Measurements from ENCODE around the gene FADS1.

DNA sequence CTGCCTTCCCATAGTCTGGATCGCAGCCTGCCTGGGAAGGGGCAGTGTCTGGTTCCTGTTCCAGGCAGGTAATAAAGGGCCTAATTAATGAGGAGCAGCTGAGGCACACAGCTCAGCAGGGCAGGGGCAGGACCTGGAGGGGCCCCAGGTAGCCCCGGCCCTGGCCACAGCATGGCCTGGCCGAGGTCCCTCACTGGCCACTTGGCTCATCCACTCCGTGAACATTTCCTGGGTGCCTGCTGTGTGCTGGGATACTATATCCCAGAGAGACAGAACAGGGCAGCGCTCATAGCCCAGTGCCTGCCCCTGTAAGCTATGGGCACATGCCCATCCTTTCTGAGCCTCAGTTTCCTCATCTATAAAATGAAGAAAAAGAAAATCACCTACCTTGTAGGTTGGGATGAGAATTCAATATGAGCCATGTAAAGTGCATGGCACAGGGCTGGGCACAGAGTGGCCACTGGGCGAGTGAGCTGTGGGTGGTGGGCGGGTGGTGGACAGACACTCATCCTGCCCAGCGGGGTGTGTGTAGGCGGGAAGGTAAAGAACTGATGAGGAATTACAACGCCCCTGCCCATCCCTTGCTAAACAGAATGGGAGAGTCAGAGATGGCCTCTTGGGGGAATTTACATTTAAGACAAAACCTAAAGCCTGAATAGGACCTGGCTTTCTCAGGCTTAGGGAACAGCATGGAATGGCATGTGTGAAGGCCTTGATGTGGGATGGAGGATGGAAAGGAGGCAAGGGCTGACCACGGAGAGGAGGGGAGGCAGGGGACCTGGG, 55.2 kb downstream of the FADS1 start:
- TF ChIP-seq, protein P1, sequence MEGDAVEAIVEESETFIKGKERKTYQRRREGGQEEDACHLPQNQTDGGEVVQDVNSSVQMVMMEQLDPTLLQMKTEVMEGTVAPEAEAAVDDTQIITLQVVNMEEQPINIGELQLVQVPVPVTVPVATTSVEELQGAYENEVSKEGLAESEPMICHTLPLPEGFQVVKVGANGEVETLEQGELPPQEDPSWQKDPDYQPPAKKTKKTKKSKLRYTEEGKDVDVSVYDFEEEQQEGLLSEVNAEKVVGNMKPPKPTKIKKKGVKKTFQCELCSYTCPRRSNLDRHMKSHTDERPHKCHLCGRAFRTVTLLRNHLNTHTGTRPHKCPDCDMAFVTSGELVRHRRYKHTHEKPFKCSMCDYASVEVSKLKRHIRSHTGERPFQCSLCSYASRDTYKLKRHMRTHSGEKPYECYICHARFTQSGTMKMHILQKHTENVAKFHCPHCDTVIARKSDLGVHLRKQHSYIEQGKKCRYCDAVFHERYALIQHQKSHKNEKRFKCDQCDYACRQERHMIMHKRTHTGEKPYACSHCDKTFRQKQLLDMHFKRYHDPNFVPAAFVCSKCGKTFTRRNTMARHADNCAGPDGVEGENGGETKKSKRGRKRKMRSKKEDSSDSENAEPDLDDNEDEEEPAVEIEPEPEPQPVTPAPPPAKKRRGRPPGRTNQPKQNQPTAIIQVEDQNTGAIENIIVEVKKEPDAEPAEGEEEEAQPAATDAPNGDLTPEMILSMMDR (IDR thresholded peaks at IDR 0.05; ENCODE audit: insufficient read depth, low read depth, low read length): no peak
- no peak for TF ChIP-seq EZH2 (IDR thresholded peaks at IDR 0.05; ENCODE audit: insufficient read depth, low read length)

All from astrocyte (in vitro differentiated cells and primary cell).